Left renal pelvis (tissue), 4 donors: ENCODE measurements around the gene AP1S1. TPM values are rescaled to one million over a fixed set of nuclear protein-coding genes. Genes with fewer than 3 reads are reported as not detected.
"Not testable (repeated sequence)": the region's sequence is repeated elsewhere in the genome, so short reads cannot be mapped to it uniquely, and the experiment has no call there.

Source experiments
- DNase-seq, 4 donors: peaks; one replicate each; pipeline ENCODE4 v3.0.0-alpha.2; 2013; ENCODE audit warnings: low read depth in 4 of 4, low spot score in 3 of 4
- polyA plus RNA-seq, 4 donors: library from polyadenylated mRNA; unstranded; fragments of 120-200 nt; gene quantifications; one replicate each; pipeline ENCODE4 v1.2.1, GENCODE V29; 2013; ENCODE audit not compliant: insufficient read length in 4 of 4

AP1S1 gene
- polyA plus RNA-seq, 4 donors, result 40.2 to 80.3 (median 71.7) TPM

DNA sequence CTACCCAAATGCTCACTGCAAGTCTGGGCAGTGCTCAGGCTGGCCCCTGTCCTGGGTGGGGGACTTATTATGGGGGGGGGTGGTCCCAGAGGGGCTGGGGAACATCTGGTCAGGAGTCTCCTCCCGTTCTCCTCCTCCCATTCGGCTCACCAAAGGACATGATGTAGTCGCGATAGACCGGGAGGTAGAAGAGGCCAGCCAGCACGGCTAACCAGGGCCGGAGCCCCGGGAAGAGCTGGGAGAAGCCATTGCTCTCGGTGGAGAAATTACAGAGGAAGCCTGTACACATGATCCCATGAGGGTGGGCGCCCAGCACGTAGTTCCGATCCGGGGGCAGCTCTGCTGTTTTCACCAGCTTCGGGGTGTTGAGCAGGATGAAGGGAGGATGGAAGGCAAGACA lies 44.2 kb downstream of the AP1S1 start:
- DNase-seq, result no peak

DNA sequence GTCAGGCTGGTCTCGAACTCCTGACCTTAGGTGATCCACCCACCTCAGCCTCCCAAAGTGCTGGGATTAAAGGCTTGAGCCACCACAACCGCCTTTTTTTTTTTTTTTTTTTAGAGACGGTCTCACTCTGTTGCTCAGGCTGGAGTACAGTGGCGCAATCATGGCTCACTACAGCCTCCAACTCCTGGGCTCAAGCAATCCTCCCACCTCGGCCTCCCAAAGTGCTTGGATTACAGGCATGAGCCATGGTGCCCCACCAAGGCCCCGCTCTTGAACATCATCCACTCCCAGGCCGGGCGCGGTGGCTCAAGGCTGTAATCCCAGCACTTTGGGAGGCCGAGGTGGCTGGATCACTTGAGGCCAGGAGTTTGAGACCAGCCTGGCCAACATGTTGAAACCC lies 45.2 kb downstream of the AP1S1 start:
- DNase-seq, result not testable (repeated sequence)

DNA sequence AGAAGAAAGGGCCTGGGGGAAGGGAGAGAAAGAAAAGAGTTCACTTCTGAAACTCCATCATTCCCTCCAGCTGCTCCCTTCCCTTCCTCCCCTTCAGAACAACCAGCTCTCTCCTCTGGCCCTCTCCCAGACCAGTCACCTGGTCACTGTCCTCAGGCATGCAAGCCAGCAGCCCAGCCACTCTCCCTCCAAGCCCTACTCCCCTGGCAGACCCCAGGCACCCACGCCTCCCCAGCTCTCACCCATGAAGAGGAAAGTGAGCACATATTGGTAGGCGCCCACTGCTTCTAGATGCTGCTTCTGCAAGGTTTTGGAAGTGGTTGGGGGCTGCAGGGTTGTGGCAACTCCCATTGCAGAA lies 46.2 kb downstream of the AP1S1 start:
- DNase-seq, result no peak

DNA sequence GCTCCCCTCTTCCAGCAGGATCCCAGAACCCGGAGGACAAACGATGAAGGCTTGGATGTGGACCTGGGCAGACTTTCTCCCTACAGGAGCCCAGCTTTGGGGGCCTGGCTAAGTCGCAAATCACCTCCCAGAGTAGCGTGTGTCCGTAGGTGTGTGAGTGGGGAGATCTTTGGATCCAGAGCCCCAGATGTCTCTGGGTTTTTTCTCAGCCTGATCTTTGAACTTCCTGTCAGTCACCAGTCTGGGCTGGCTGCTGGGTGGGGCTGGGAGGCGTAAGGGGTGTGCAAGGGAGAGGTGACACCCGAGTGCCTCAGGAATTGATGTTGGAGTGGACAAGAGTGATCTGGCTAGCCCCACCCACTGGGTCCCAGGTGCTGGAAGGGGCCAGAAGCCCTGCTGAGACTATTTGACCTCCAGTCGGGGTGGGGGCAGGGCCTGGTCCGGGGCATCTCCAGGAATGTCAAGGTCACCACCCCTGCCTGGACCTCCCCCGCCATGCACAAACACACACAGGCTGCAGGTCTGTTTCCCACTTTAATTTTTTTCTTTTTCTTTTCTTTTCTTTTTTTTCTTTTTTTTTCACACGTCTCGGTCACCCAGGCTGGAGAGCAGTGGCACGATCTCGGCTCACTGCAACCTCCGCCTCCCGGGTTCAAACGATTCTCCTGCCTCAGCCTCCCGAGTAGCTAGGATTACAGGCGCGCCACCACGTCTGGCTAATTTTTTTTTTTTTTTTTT lies 46.8 kb downstream of the AP1S1 start, which contains the start of gene MOGAT3:
MOGAT3 (minus strand) TSS at position 175 of the 738 bp plus-strand sequence. CDS start 182 bp downstream, outside the sequence.
- DNase-seq, result no peak

DNA sequence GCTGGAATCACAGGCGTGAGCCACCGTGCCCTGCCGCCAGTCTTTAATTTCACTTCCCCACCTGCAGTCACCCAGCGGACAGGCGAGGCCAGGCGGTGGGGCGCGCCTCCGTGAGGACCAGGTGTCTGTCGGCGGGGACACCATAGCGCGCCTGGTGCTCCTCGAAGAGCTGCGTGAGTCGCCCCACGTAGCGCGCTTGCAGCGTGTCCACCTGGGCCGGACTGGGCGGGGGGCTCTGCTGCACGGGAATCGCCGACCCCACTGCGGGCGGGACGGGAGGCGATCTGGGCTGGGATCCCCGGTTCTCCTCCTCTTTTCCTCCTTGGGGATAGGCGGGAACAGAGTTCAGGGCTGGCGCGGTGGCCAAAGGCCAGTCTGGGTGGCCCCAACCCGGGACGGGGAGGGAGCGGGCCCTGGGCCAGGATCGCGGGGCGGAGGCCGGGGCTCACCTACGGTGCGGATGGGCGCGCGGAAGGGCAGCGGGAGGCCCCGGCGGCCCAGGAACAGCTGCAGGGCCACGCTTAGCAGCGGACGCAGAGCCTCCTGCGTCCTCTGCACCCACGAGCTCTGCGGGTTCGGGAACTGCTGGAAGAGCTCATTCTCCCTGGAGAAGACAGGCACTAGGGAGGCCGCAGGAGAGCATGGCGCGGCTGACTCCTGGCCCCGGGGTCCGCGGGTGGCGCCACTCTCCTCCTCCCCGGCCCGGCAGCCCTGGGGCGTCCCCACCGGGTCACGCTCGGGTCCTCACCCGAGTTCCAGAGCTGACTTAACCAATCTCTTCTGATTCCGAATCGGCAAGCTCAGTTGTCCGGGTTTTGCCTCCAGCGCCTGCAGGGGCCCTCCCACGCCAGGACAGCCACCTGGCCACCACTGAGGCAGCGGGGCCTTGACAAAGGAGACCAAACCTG lies 47.7 kb downstream of the AP1S1 start:
- DNase-seq, result no peak

DNA sequence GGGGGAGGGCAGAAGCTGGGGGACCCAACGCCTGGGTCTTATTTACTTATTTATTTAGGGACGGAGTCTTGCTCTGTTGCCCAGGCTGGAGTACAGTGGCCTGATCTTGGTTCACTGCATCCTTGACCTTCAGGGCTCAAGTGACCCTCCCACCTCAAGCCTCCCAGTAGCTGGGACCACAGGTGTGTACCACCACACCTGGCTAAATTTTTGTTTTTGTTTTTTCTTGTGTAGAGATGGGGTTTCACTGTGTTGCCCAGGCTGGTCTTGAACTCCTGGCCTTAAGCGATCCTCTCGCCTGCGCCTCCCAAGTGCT lies 48.3 kb downstream of the AP1S1 start:
- DNase-seq, result no peak

DNA sequence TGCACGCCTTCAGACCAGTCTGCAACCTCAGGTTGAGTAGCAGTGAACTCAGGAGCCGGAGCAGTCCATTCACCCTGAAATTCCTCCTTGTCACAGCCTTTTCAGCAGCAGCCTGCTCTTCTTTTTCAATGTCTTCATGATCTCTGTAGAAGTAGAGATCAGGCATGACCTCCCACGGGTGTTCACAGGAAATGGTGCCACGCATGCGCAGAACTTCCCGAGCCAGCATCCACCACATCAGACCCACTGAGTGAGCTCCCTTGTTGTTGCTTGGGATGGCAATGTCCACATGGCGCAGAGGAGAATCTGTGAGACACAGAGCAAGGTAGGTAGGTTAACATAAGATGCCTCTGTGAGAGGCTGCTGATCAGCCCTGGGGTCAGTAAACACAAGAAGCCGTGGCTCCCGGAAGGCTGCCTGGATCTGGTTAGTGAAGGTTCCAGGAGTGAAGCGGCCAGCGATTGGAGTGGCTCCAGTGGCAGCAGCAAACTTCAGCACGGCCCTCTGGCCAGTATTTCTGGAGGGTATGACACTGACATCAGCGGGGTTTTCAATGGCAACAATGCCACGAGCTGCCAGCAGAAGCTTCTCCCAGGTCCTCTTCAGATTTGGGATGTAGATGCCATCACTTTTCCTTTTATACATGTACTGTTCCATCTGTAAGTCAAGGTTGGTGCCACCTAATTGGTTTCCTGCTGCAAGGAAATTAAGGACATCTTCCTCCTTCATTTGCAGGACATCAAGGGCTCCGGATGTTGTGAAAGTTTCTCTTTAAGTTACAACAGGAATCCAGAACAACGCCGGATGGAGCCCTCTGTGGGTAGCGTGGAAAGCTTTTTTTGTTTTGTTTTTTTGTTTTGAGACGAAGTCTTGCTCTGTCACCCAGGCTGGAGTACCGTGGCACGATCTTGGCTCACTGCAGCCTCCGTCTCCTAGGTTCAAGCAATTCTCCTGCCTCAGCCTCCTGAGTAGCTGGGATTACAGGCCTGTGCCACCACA lies 49.8 kb downstream of the AP1S1 start:
- DNase-seq, result not testable (repeated sequence)

DNA sequence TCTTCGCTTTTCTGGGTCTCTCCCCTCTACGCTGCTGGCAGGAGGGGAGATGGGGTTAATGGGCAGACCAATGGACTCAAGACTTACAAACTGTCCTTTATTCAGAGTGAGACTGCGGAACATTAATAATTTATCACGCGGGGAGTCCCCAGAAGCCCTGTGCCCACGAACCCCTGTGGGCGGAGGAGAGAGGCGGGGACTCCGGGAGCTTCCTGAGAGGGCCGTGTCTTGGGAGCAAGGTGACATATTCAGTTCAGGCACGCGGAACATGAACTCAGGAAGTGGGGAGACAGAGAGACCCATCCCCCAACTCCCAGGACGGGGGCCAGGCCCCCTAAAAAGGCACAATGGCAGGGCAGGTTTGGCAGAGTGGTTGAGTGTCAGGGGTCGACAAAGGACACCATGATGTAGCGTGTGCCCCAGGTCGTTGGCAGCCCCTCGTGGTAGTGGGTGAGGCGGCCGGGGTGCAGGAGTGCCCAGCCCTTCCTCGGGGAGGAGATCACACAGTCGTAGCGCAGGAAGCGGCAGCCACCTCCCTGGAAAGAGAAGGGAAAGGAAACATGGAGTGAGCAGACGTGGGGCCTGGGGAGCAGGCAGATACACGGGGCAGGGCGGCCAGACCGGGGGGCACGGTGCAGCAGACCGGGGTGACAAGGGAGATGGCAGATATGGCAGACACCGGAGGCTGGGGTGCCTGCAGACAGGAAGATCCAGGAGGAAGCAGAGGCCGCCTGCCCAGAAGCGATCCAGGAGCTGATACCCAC lies 51.8 kb downstream of the AP1S1 start:
- no peak for DNase-seq

DNA sequence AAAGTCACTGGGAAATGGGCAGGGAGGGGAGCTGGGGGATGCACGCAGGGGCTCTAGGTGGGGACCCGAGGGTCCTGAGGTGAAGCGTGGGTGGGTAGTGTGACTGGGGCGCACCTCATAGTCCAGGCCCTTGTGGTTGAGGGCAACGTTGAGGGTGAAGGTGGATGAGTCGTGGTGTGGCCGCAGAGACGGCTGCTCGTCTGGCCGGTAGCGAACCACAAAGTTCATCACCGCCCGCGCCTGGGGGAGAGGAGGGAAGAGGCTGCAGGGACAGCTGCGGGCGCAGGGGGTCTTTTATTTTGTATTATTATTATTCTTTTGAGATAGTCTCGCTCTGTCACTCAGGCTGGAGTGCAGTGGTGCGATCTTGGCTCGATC lies 52.4 kb downstream of the AP1S1 start:
- DNase-seq, result no peak

DNA sequence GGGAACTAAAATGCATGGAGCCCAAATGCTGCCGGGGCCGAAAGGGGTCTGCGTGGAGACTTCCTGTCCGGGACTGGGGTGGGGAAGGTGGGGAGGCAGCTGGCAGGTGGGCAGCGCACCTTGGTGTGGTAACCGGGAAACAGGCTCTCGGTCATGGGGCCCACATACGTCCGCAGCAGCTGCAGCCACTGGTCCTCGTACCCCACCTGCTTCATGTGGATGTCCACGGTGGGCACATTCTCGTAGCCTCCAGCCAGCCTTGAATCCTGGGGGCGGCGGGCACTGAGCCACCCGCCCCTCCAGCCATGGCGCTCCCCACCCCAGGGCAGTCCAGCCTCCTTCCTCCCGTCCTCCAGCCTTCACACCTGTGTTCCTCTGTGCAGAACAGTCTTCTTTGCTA lies 53.2 kb downstream of the AP1S1 start:
- DNase-seq, result no peak

DNA sequence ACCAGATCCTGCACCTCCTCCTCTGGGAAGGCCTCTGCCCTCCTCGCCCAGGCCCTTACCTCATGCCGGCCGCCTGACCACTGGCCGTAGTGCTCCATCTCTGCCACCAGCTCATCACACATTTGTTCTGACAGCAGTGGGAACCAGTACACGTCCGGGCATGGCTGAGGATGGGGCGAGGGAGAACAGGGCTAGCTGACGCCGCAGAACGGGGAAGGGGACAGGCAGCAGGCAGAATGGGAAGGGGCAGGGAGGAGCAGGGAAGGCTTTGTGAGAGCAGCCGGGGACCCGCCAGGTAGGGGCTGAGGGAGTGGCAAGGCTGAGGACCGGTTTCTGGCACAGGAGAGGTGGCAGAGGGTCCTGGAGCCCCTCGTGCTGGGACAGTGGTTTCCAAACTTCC lies 54.5 kb downstream of the AP1S1 start:
- no peak for DNase-seq

DNA sequence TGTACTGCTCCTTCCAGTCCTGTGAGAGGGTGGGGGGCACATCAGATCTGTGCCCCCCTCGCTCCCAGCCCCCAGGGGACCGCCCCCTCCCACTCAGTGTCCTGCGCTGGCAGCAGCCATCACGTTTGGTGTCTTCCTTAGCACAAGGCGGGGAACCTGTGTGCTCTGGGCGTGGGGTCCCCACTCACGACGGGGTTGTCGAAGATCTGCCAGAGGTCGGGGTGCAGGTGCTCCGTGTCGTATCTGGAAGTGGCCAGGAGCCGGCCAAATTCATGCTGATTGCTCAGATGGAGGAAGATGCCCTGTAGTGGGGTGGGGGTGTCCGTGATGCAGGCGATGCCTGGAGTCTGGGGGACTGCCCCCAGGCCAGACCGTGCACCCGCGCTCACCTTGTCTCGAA lies 55.9 kb downstream of the AP1S1 start:
- no peak for DNase-seq

Other genes with a start within 250 kb of the AP1S1 start
- under 1 TPM; 0.04 to 0.57 (median 0.33) TPM for gene MUC3A, start 204.9 kb upstream of the AP1S1 start, polyA plus RNA-seq
- under 1 TPM in 2 of 4 donors, not detected in 2; 0.11 to 0.46 TPM for gene MUC12, start 184.9 kb upstream of the AP1S1 start, polyA plus RNA-seq
- not detected for gene MUC17, start 134.4 kb upstream of the AP1S1 start, polyA plus RNA-seq
- gene TRIM56, start 69.0 kb upstream of the AP1S1 start, polyA plus RNA-seq, result 10 to 100 TPM; 13.4 to 20.6 (median 16.8) TPM
- gene SERPINE1, start 27.4 kb upstream of the AP1S1 start, polyA plus RNA-seq, result 1 to 10 TPM in 3 of 4 donors, under 1 TPM in 1; 0.92 to 5.3 (median 1.2) TPM
- under 1 TPM in 3 of 4 donors, not detected in 1; 0.08 to 0.16 (median 0.10) TPM for gene VGF, start 11.1 kb downstream of the AP1S1 start, polyA plus RNA-seq
- under 1 TPM in 2 of 4 donors, not detected in 2; 0.16 to 0.18 TPM for gene NAT16, start 25.8 kb downstream of the AP1S1 start, polyA plus RNA-seq
- gene MOGAT3, start 46.6 kb downstream of the AP1S1 start, polyA plus RNA-seq, result 1 to 10 TPM in 1 of 4 donors, under 1 TPM in 3; 0.10 to 1.4 (median 0.41) TPM
- 10 to 100 TPM; 37.3 to 50.9 (median 49.0) TPM for gene PLOD3, start 63.1 kb downstream of the AP1S1 start, polyA plus RNA-seq
- 10 to 100 TPM; 42.3 to 81.8 (median 56.0) TPM for gene ZNHIT1, start 63.7 kb downstream of the AP1S1 start, polyA plus RNA-seq
- 10 to 100 TPM in 2 of 4 donors, 1 to 10 TPM in 2; 7.6 to 17.3 (median 10.1) TPM for gene CLDN15, start 83.3 kb downstream of the AP1S1 start, polyA plus RNA-seq
- 100 to 1,000 TPM; 116 to 160 (median 135) TPM for gene FIS1, start 90.6 kb downstream of the AP1S1 start, polyA plus RNA-seq
- 10 to 100 TPM; 46.3 to 79.0 (median 71.8) TPM for gene IFT22, start 167.3 kb downstream of the AP1S1 start, polyA plus RNA-seq
- 10 to 100 TPM; 22.4 to 32.7 (median 25.2) TPM for gene COL26A1, start 208.4 kb downstream of the AP1S1 start, polyA plus RNA-seq